Glomerular visceral epithelial cell (primary cell): Measurements from ENCODE around the gene AEBP1.
A peak's percentile ranks its signal among the peaks of the same experiment; 100 is the strongest.
"Not testable (repeated sequence)": the region's sequence is repeated elsewhere in the genome, so short reads cannot be mapped to it uniquely, and the experiment has no call there.

Experiments
- DNase-seq: peaks from one replicate; pipeline ENCODE4 v3.0.0-alpha.2; 2016; ENCODE audit errors: extremely low spot score

The AEBP1 gene

GRCh38 chr7:44117801-44118429 is 13.8 kb downstream of the AEBP1 start:
- DNase-seq: no peak

GRCh38 chr7:44119829-44120380 is 15.8 kb downstream of the AEBP1 start:
- DNase-seq: no peak

- no peak for DNase-seq
Measured at GRCh38 chr7:44120395-44120794, 16.2 kb downstream of the AEBP1 start.

- DNase-seq: no peak
Measured at GRCh38 chr7:44121761-44122420, 17.7 kb downstream of the AEBP1 start.

GRCh38 chr7:44122529-44122928 is 18.4 kb downstream of the AEBP1 start:
- no peak for DNase-seq

- DNase-seq: peak; percentile 96
Measured at GRCh38 chr7:44123190-44124003, 19.3 kb downstream of the AEBP1 start, which contains the start of gene POLD2. POLD2 (minus strand) TSS chr7:44123548; CDS start chr7:44122053, 1,495 bp downstream.

GRCh38 chr7:44124822-44125202 is 20.7 kb downstream of the AEBP1 start:
- no peak for DNase-seq

- DNase-seq: not testable (repeated sequence)
Measured at GRCh38 chr7:44126574-44126973, 22.4 kb downstream of the AEBP1 start.

GRCh38 chr7:44127161-44127560 is 23.0 kb downstream of the AEBP1 start:
- DNase-seq: no peak

- no peak for DNase-seq
Measured at GRCh38 chr7:44128721-44129582, 24.8 kb downstream of the AEBP1 start.

- DNase-seq: peak; percentile 18
Measured at GRCh38 chr7:44131173-44132029, 27.3 kb downstream of the AEBP1 start.

- no peak for DNase-seq
Measured at GRCh38 chr7:44132039-44132438, 27.9 kb downstream of the AEBP1 start.

GRCh38 chr7:44133295-44133694 is 29.1 kb downstream of the AEBP1 start:
- no peak for DNase-seq

GRCh38 chr7:44134943-44135628 is 30.9 kb downstream of the AEBP1 start:
- DNase-seq: no peak

- no peak for DNase-seq
Measured at GRCh38 chr7:44136731-44137130, 32.6 kb downstream of the AEBP1 start.

- no peak for DNase-seq
Measured at GRCh38 chr7:44138698-44139097, 34.6 kb downstream of the AEBP1 start.

GRCh38 chr7:44139311-44140010 is 35.3 kb downstream of the AEBP1 start:
- no peak for DNase-seq

GRCh38 chr7:44140341-44140740 is 36.2 kb downstream of the AEBP1 start:
- no peak for DNase-seq

- no peak for DNase-seq
Measured at GRCh38 chr7:44141221-44141850, 37.2 kb downstream of the AEBP1 start, which contains the start of gene MYL7. MYL7 (minus strand) TSS chr7:44141332; CDS start chr7:44141305, 27 bp downstream.
